ENCODE results near the gene CACNB2.
"Not testable (repeated sequence)": the region's sequence is repeated elsewhere in the genome, so short reads cannot be mapped to it uniquely, and the experiment has no call there.

CACNB2 gene

GRCh38 chr10:18202680-18203460 lies 62.6 kb downstream of the CACNB2 start:
- DNase-seq, result no peak

DNA sequence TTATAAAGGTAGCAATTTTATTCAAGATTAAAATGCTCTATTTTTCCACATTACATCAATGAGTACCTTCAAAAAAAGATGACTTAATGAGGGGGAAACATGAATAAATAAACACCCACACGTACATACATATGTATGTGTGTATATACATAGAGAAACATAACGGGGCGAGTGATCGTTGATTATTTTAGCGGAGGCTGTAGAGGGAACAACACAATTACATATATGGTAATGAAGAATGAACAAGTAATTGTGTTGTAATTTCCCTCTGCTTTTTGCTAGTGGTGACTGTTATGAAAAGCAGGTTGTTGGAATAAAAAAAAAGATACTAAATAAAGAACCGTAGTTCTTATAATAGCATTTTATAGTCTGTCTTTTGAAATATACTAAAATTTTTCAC lies 63.2 kb downstream of the CACNB2 start:
- DNase-seq, result no peak

- no peak for DNase-seq
Measured at GRCh38 chr10:18204039-18204835, 64.0 kb downstream of the CACNB2 start.

GRCh38 chr10:18205098-18205834 lies 65.0 kb downstream of the CACNB2 start:
- no peak for DNase-seq

- DNase-seq, result not testable (repeated sequence)
Measured at GRCh38 chr10:18208186-18208585, 68.0 kb downstream of the CACNB2 start.

DNA sequence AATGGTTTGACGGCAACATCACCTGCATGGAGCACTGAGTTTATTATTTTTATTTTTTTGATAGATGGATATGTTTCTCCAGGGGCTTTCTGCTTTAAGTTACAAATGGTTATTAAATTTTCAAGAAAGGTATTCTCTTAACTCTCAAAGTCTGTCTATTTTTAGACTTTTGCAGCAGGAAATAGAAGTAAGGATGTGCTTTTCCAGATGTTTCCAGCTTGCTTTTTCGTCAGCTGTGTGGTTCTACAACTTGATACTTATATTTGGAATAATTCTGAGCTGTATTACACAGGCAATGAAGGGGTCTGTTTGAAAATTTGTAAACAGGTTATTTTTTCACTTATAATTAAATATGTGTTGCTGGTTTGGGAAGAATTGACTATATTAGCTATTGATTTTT lies 69.0 kb downstream of the CACNB2 start:
- no peak for DNase-seq

- DNase-seq, result no peak
Measured at GRCh38 chr10:18210711-18211110, 70.5 kb downstream of the CACNB2 start.

DNA sequence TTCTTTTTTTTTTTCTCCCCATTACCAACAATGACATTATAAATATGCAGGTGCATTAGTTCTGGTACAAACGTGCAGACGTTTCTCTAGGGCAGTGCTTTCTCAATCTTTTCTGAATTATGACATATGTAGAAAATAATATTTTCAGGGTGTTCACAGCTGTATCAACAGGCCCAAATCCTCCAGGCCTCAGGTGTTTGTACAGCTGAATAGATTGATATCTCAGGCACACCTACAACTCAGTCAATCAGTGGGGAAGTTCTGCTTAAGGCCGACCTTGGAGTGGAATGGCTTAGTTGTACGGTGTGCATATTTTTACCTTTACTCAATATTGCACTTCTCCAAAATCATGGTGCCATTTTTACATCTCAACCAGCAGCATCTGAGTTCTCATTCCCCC lies 71.6 kb downstream of the CACNB2 start:
- no peak for DNase-seq

- DNase-seq, result no peak
Measured at GRCh38 chr10:18213271-18213670, 73.0 kb downstream of the CACNB2 start.

DNA sequence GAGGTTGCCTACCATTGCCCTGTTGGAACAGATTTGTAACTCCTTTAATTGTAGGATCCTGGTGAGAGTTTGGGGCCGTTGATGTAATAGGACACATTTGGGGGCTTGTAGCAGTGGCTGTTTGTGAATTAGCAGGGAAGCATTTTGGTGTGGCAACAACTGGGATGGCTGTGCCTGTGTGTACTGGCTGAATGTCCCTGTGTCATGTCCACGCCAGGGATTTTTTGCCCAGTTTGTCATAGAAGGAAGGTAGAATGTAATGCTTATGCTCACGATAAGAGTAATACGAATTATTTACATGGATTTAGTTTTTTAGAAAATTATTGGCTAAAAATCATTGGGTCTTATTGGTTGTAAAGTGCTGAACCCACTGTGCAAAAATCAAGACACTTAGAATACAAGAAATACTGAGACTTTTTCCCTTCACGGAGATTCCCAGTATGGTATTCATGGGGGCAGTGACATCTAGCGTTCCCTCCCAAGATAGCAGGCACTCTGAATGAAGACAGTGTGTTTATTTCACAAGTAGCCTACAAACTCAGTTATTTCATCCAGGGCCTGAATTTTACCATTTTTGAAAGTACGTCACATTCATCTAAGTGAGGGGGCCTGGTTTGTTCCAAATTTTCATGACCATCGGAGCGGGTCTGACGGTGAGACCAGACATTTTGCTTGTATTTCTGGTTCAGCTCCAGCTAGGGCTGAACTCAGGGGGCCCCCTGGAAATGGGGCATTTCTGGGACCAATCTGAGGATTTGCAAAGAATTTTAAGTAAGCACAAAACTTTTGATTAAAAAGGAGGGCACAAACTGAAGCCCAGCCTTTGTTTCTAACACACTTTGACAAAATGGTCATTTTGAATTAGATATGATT lies 74.7 kb downstream of the CACNB2 start:
- no peak for DNase-seq

- DNase-seq, result no peak
Measured at GRCh38 chr10:18216482-18216881, 76.3 kb downstream of the CACNB2 start.

DNA sequence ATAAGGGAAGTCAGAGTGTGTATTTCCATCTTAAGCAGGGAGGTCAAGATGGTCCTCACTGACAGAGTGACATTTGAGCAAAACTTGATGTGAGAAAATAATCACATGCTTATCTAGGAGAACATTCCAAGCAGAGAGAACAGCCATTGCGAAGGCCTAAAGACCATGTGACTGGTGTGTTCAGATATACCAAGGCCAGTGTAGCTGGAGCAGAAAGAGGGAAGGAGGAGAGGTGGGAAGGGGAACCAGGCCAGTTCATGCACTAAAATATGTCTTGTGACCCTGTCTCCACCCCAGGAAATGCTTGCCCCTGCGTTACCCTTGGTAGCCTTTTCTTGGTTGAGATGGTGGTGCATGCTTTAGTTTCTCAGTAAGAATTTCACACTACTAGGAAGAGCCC lies 77.4 kb downstream of the CACNB2 start:
- DNase-seq, result no peak

- DNase-seq, result no peak
Measured at GRCh38 chr10:18219146-18219545, 78.9 kb downstream of the CACNB2 start.

- DNase-seq, result no peak
Measured at GRCh38 chr10:18221123-18221522, 80.9 kb downstream of the CACNB2 start.

- DNase-seq, result no peak
Measured at GRCh38 chr10:18221882-18222281, 81.7 kb downstream of the CACNB2 start.

GRCh38 chr10:18222866-18223265 lies 82.6 kb downstream of the CACNB2 start:
- DNase-seq, result no peak

DNA sequence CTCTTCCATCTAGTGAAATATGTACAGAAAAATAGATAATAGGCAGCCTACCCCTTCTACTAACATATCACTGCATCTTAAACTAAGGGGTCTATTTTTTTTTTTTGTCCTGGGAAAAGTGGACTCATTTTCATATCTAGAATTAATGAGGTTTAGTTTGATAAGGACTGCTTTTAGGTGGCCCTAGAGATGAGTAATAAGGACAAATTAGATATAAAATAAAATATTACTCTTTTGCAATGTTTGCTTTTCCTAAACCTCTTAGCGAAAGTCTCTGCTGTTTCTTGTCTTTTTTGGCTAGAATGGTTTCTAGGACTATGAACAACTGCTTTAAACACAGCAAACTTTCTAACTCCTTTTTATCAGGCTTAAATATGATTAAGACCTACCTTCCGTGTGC lies 83.7 kb downstream of the CACNB2 start:
- no peak for DNase-seq

- no peak for DNase-seq
Measured at GRCh38 chr10:18224626-18225445, 84.6 kb downstream of the CACNB2 start.

- DNase-seq, result no peak
Measured at GRCh38 chr10:18226336-18226735, 86.1 kb downstream of the CACNB2 start.

- DNase-seq, result no peak
Measured at GRCh38 chr10:18229826-18230225, 89.6 kb downstream of the CACNB2 start.

DNA sequence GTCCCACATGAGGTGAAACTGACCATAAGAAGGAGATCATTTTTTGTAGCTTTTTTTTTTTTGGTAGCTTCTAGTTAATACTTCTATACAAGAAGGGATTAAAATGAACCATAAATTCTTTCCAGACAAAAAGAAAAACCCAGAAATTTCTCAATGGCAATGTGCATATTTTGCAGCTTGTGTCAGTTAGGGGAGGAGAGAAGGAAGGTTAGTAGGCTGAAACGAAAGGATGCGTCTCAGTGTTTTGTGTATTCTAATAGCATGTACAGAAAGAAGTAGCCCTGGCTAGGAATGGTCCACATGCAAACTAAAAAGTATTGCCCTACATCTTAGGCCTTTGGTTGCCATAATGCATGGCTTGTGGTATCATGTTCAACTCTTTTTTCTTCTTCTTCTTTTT lies 90.6 kb downstream of the CACNB2 start:
- no peak for DNase-seq

GRCh38 chr10:18231480-18231879 lies 91.3 kb downstream of the CACNB2 start:
- DNase-seq, result no peak

Data from cortex of kidney (tissue), 1 donor.